GM23248 (cell line): Measurements from ENCODE around the gene MICOS13.

Source experiments
- EZH2 ChIP-seq: fragments of 200-600 bp; sonication (generic); IDR thresholded peaks from 2 replicates; pipeline ENCODE4 v1.6.1; 2018; ENCODE audit warnings: antibody characterized with exemption, mild to moderate bottlenecking; ENCODE audit not compliant: insufficient read depth, poor library complexity, severe bottlenecking
- EZH2phosphoT487 ChIP-seq: fragments of 200-600 bp; sonication (generic); IDR thresholded peaks from 2 replicates; pipeline ENCODE4 v1.6.1; 2018; ENCODE audit warnings: antibody characterized with exemption, moderate library complexity, mild to moderate bottlenecking, low read depth; ENCODE audit not compliant: insufficient read depth

- no peak for TF ChIP-seq EZH2phosphoT487
- no peak for TF ChIP-seq EZH2
Measured at GRCh38 chr19:5642204-5642603, 38.1 kb downstream of the MICOS13 start.
